Keratinocyte (primary cell): ENCODE results near the gene TFAP2B.

Experiments used
- EZH2 ChIP-seq: IDR thresholded peaks from one replicate; pipeline ENCODE4 v1.6.1; 2012; ENCODE audit warnings: inconsistent platforms, mild to moderate bottlenecking, low read length, moderate library complexity
- TF ChIP-seq, protein P1 (sequence below), 3 experiments: IDR thresholded peaks in 1 of 3; conservative IDR thresholded peaks in 1 of 3; optimal IDR thresholded peaks in 1 of 3; 2 replicates in 2 of 3; 3 replicates in 1 of 3; pipeline versions ENCODE3 to v1.5.1; 2011; ENCODE audit warnings: low read length in 3 of 3, mild to moderate bottlenecking in 3 of 3, moderate library complexity in 2 of 3, control low read depth in 1 of 3, inconsistent platforms in 1 of 3; ENCODE audit not compliant: insufficient read depth in 2 of 3; ENCODE audit errors: extremely low read depth in 1 of 3

DNA sequence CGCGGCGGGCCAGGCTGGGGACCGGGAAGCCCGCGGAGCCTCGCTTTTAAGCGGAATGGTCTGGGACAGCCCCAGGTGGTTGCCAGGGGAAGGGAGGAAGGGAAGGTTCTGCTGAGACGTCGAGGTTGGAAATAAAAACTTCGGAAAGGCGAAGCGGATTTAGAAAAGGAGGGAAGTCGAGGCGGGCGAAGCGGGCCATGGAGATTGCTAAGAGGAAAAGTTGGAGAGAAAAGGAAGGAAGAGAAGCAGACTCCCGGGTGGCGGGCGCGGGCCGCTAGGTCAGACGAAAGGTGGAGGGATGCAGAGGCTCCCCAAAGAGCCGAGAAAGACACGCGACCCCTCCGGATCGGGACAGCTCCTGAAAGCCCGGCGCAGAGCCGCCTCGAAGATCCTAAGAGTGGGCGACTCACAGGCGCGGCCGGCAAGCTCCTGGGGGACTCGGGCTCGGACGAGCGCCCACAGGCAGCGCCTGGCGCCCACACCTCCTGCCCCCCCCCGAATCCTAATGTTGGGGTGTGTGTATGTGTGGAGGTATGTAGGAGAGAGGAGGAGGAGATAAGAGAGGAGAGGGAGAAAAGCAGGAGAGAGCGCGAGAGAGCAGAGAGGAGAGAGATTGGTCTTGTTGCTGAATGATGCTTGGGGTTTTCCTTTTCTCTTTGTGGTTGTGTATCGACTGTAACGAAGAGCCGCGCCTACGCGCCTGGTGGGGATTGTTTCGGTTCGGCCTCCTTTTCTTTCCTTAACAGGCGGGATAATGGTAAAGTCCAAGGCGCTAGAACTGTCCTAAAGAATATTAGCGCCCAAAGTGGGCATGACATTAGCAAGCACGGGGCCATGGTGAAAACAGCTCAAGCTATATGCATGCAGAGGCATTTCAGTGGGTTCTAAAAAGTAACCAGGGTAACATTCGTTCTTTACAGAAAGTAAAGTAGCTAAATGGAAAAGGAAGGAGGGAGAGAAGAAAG lies 1.5 kb downstream of the TFAP2B start:
- TF ChIP-seq, protein P1, sequence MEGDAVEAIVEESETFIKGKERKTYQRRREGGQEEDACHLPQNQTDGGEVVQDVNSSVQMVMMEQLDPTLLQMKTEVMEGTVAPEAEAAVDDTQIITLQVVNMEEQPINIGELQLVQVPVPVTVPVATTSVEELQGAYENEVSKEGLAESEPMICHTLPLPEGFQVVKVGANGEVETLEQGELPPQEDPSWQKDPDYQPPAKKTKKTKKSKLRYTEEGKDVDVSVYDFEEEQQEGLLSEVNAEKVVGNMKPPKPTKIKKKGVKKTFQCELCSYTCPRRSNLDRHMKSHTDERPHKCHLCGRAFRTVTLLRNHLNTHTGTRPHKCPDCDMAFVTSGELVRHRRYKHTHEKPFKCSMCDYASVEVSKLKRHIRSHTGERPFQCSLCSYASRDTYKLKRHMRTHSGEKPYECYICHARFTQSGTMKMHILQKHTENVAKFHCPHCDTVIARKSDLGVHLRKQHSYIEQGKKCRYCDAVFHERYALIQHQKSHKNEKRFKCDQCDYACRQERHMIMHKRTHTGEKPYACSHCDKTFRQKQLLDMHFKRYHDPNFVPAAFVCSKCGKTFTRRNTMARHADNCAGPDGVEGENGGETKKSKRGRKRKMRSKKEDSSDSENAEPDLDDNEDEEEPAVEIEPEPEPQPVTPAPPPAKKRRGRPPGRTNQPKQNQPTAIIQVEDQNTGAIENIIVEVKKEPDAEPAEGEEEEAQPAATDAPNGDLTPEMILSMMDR (optimal IDR thresholded peaks at IDR 0.05 in 1 of 3, IDR thresholded peaks at IDR 0.05 in 1 of 3, conservative IDR thresholded peaks at IDR 0.05 in 1 of 3; ENCODE audit: extremely low read depth in 1 of 3, insufficient read depth in 2 of 3, low read length in 3 of 3): no peak
- TF ChIP-seq EZH2: peak; percentile 8
